GM18526 (cell line): ENCODE results near the gene FRMPD4.

Source experiments
- POLR2A ChIP-seq: IDR thresholded peaks from 3 replicates; pipeline ENCODE4 v1.6.1; 2011; ENCODE audit not compliant: insufficient read length; ENCODE audit errors: extremely low read depth

Gene FRMPD4

DNA sequence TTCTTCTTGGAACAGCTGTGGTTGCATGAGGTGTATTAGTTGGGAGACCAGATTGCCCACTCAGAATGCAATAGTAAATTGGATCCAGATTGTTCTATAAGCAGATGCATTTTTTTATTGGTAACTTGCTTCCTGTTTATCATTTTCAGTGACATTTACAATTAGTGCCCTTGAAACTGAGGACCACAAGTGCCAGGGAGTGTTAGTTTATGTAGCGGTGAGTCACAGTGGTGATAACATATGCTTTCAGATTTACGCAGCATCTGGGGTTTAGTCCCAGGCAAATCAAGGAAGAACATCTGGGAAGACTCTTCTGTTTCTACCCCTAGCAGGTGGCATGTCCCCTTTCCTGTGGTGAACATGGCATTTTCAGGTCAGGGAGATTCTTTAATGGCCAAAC lies 24.1 kb downstream of the FRMPD4 start:
- no peak for TF ChIP-seq POLR2A

DNA sequence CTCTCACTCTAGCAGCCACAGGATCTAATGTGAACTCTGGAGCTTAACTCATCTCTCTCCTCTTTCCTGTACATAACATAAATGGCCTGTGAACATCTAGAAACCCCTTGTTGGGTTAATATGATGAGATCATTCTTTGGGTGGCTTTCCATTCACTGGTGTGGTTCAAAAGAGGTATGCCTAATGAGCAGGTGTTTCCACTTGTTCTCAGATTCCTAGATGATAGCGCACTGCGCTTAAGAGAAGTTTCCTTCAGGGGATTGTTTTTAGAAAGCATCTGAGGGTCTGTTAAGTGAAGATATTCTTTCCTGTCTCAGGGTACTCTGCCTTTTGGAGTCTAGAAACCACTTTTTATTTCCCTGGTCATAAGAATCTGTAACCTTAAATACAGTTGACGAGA lies 32.5 kb downstream of the FRMPD4 start:
- no peak for TF ChIP-seq POLR2A

DNA sequence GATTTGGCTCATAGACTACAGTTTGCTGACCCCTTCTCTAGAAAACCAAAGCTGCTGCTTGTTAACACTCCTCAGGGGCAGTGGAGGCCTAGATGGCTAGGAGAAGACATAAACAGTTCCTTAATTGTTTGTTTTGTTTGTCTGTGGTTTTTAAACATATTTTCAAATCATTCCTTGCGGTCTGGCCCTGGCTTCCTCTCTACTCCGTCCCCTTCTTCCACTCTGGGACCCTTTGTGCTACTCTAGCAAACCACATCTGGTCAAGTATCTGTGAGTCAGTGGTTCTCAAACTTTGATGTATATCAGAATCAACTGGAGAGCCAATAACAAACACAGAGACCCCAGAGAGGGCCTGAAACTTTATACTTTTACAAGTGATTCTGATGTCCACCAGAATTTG lies 36.1 kb downstream of the FRMPD4 start:
- no peak for TF ChIP-seq POLR2A

DNA sequence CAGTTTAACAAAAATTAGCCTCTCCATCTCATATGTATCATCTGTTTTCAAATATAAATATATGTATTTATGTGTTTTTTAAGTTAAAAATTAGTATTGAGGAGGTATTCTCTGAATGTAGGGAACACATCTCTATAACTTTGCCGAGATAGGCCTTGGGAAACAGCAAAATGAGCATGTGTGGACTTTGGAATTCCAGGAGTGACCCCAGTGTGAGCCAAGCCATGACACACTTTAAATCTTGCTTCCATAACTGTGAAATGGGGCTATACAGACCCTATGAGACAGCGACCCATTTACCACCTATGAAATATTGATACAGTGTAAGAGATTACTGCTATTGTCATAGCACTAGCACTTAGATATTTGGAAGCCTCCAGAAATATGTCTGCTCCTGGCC lies 58.8 kb downstream of the FRMPD4 start:
- TF ChIP-seq POLR2A: no peak

DNA sequence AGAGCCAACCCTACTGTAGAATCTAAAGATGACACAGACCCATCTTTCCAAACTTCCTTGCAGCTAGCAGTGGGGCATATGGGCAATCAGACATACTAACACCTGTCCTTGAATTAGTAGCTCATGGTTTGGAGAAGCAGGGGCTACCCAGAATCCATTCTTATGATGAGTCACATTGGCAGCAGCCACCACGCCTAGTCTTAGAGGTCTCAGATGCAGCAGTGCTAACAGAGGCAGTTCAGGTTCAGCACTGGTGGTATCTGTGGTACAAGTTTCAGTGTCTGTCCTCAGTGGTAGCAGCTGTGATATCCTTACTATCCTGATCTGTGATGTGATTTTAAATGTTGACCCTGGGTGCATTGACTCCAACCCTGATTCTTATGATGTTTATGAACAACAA lies 68.1 kb downstream of the FRMPD4 start:
- no peak for TF ChIP-seq POLR2A

DNA sequence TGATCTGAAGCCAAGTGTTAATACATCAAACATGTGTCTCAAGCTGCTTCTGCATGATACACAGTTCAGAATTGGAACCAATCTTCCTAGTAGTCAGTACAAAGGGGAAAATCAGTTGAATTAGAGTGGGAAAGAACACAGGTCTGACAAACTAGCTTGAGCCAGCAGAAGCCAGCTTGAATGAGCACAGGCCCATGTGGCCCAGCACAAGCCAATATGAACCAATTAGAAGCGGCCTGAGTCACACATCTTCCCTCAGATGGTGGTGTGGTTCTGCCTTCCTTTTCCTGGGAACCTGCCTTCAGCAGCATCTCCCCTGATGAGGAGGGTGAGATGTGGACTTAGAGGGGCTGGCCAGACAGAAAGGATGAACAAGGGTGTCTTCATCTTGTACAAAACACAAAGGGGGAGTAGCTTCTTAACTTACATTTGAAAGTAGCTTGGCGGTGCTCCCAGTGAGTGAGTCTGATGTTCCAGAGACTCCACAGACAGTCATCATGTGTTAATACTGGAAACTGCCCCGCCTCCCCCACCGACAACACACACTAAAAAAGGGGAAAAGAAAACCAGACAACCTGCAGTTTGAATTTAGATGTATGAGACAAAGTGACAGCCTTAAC lies 72.0 kb downstream of the FRMPD4 start:
- no peak for TF ChIP-seq POLR2A

DNA sequence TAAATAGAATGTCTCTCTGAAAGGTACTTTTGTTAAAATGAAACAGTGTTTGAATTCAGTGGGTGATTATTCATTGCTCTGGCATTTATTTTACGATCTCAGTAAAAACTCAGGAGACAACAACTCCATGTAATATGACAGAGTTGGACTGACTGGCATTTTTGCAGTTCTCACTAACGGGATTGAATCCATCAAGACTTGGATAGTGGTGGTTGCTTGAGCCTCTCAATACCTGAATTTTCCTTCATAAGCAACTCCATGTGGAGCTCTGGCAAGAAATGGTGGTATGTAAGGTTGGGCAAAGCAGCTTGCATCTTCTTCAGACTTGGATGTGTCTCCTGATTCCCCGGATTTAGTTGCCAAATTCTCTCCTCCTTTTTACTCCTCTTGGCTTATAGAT lies 72.7 kb downstream of the FRMPD4 start:
- TF ChIP-seq POLR2A: no peak

DNA sequence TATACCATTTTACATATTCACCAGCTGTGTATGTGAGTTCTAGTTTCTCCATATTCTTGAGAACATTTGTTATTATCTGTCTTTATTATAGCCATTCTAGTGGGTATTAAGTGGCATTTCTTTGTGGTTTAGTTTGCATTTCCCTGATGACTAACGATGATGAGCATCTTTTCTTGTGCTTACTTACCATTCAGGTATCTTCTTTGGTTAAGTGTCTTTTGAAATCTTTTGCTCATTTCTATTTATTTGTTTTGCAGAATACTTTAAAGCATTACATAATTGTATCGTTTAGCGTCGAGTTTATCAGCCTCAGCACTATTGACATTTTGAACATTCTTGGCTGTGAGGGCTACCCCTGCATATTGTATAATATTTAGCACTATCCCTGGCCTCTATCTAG lies 85.4 kb downstream of the FRMPD4 start:
- no peak for TF ChIP-seq POLR2A

DNA sequence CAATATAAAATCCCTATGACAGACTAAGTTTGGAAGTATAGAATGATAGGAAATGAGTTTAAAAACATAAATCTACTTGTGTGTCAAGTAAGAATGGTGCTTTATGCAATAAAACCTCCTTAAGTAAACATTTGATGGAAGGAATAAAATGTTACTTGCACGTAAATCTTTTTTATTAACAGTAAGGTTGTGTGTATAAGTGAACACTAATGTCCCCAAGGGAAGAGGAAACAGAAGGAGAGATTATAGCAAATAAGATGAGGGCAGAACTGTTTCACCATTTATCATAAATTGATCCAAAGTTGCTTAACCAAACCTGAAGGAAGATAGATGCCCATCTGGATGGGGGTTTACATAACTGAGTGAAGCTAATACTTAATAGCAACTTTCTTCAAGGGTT lies 86.8 kb downstream of the FRMPD4 start:
- no peak for TF ChIP-seq POLR2A

DNA sequence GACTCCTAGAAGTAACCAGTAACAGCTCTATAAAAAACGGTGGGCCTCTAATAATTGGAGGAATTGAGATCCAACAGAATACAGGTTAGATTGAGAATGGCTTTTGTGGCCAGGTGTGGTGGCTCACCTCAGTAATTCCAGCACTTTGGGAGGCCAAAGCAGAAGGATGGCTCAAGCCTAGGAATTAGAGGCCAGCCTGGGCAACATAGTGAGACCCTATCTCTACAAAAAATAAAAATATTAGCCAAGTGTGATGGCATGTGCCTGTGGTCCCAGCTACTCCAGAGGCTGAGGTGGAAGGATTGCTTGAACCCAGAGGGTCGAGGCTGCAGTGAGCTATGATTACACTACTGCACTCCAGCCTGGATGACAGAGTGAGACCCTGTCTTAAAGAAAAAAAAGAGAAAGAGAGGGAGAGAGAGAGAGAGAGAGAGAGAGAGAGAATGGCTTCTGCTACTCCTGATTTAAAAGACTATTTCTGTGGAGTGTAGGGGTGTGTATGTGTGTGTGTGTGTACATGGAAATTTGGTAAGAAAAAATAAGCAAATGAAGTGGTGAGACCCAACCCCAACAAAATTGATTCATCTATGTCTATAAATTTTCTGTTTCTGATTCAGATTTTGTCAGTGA lies 89.3 kb downstream of the FRMPD4 start:
- TF ChIP-seq POLR2A: no peak

DNA sequence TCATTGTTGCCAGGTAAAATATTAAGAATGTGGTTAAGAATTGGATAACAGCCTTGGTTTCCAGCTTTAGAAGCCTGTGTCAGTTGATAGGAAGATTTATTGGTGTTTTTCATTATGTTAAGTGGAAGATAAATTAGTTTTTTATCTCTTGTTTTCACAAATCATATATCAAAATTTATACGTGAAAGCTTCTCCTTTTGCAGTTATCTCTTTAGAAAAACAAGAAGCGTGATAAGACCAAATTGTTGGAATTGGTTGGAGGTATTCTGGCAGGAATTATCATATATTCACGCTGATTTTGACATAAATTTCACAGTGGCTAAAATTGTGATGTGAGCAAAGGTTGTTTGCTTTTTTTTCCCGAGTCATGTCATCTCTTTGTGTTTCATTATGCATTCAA lies 90.6 kb downstream of the FRMPD4 start:
- no peak for TF ChIP-seq POLR2A

DNA sequence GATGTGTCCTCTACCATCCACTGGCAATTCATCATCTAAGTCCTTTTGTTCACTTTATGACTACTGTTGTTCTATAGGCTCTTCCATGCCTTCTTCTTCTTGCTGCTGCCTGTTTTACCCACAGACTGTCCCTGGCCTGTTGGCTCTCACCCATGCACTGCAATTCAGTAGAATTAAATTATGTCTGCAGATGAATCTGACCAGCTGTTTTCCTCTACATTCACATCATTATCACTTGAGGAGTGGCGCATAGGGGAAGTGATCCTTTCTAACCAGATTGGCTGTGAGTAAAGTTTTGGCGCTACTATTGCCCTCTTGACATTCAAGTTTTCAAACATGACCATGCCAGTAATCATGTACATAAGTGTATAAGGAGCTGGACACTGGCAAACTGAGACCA lies 91.7 kb downstream of the FRMPD4 start:
- TF ChIP-seq POLR2A: no peak

DNA sequence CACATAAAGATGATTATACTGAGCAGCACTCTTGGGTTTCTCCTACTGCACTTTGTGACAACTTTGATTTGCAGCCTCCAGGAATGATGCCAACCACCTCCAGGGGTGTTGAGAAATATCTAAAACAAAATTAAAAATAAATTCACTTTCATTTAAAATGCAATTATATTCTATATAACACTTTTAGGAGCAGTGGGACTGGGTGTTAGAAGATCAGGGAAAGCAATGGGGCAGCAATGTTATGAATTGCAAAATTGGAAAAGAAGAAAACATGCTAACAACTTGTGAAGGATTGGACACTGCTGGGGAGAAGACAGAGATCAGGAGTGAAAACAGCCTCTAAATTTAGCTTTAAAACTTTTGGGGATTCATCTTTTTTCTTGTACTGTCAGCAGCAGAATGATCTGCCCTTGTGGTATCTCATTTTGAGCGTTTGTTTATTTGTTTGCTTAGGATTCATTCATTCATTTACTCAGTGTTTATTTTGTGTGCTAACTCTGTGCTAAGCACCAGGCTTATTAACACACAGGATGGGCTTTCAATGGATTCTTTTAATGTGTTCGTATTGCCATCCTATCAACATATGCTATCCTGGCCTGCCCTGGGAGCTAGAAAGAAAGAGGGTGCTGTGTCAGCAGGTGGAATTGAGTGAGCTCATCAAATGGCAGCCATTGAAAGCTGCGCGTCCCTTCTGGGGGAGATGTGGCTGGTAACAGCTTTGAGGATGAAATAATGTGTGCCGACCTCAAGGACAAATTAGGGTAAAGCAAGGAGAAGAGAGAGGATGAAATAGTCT lies 96.5 kb downstream of the FRMPD4 start:
- TF ChIP-seq POLR2A: no peak

DNA sequence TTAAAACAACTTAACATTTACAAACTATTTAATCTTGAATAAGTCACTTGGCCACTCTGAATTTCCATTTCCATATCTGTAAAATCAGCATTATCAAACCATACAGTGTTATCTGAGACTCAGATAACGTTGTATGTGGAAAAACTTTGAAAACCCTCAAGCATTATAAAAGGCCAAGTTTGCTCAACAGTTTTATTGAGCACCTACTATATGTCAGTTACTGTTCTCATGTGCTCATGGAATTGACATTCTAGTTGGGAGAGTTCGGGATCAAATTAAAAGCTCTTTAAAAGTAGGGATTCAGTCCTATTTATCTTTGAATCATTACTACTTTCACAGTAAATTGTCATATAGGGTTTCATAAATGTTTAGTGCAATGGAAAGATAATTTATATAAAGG lies 97.9 kb downstream of the FRMPD4 start:
- TF ChIP-seq POLR2A: no peak

DNA sequence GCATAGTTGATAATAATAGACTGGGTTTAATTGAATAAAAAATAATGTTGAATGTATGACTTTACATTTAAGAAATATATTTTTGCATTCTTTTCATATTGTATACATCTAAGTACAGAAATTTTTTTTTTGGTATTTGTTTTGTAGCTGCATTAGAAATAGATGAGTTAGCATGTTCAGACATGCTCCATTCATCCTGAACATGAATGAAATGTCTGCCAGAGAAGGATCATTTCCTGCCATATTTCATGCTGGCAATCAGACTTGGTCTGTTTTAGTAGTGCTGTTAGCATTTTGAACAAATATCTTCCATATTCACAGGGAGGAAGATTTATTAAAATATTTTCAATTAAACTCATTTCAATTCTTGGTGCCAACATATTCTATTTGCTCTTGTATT lies 98.9 kb downstream of the FRMPD4 start:
- no peak for TF ChIP-seq POLR2A

DNA sequence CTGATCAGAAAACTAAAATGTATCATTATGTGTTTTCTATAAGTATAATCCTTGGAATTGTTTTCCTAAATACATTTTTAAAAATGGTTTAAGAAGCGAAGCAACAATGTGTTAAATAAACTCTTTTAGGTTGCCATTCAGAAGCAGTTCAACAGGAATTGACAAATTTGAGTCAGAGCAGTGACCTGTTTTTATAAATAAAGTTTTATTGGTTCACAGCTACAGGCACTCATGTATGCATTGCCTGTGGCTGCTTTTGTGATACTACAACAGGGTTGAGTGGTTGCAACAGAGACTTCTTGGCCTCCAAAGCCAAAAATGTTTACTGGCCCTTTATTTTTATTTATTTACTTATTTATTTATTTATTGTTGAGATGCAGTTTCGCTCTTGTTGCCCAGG lies 99.5 kb downstream of the FRMPD4 start:
- no peak for TF ChIP-seq POLR2A
